Measurements from ENCODE around the gene PIP5K1B.

Gene PIP5K1B

GRCh38 chr9:68777070-68777763, 72.2 kb downstream of the PIP5K1B start:
- no peak for DNase-seq (ENCODE audit: low spot score)

GRCh38 chr9:68778635-68779034, 73.6 kb downstream of the PIP5K1B start:
- no peak for DNase-seq (ENCODE audit: low spot score)

GRCh38 chr9:68779558-68780379, 74.7 kb downstream of the PIP5K1B start:
- peak; percentile 87 for DNase-seq (ENCODE audit: low spot score)

- no peak for DNase-seq (ENCODE audit: low spot score)
These were observed 75.3 kb downstream of the PIP5K1B start for GRCh38 chr9:68780380-68780712.

- DNase-seq (ENCODE audit: low spot score): no peak
These were observed 75.7 kb downstream of the PIP5K1B start for GRCh38 chr9:68780720-68781119.

- peak; percentile 76 for DNase-seq (ENCODE audit: low spot score)
These were observed 76.9 kb downstream of the PIP5K1B start for GRCh38 chr9:68781928-68782327.

- DNase-seq (ENCODE audit: low spot score): no peak
These were observed 77.5 kb downstream of the PIP5K1B start for GRCh38 chr9:68782546-68782945.

GRCh38 chr9:68785965-68786364, 80.9 kb downstream of the PIP5K1B start:
- DNase-seq (ENCODE audit: low spot score): no peak

- DNase-seq (ENCODE audit: low spot score): no peak
These were observed 86.1 kb downstream of the PIP5K1B start for GRCh38 chr9:68791169-68791568.

GRCh38 chr9:68793605-68794343, 88.7 kb downstream of the PIP5K1B start:
- DNase-seq (ENCODE audit: low spot score): no peak

GRCh38 chr9:68794898-68795297, 89.9 kb downstream of the PIP5K1B start:
- no peak for DNase-seq (ENCODE audit: low spot score)

- no peak for DNase-seq (ENCODE audit: low spot score)
These were observed 90.4 kb downstream of the PIP5K1B start for GRCh38 chr9:68795411-68795810.

GRCh38 chr9:68797116-68797515, 92.1 kb downstream of the PIP5K1B start:
- no peak for DNase-seq (ENCODE audit: low spot score)

- DNase-seq (ENCODE audit: low spot score): no peak
These were observed 93.4 kb downstream of the PIP5K1B start for GRCh38 chr9:68798423-68798822.

- no peak for DNase-seq (ENCODE audit: low spot score)
These were observed 95.8 kb downstream of the PIP5K1B start for GRCh38 chr9:68800836-68801235.

- no peak for DNase-seq (ENCODE audit: low spot score)
These were observed 97.5 kb downstream of the PIP5K1B start for GRCh38 chr9:68802525-68803015.

GRCh38 chr9:68804911-68805889, 100.2 kb downstream of the PIP5K1B start:
- peak; percentile 72 for DNase-seq (ENCODE audit: low spot score)

- no peak for DNase-seq (ENCODE audit: low spot score)
These were observed 101.0 kb downstream of the PIP5K1B start for GRCh38 chr9:68805890-68806517.

- no peak for DNase-seq (ENCODE audit: low spot score)
These were observed 103.4 kb downstream of the PIP5K1B start for GRCh38 chr9:68808338-68808890.

- DNase-seq (ENCODE audit: low spot score): no peak
These were observed 112.2 kb downstream of the PIP5K1B start for GRCh38 chr9:68817079-68817875.
